HTERT RPE-1 (cell line): ENCODE data around the gene CREBBP.
"Not testable (repeated sequence)": the region's sequence is repeated elsewhere in the genome, so short reads cannot be mapped to it uniquely, and the experiment has no call there.

ENCODE experiments used
- in situ Hi-C: fragments of 300-500 bp; cut with MboI; formaldehyde crosslinking; loops from 4 replicates; pipeline ENCODE4 v1.14.3; 2020; ENCODE audit warnings: low sequenced_read_pairs

Gene CREBBP

DNA sequence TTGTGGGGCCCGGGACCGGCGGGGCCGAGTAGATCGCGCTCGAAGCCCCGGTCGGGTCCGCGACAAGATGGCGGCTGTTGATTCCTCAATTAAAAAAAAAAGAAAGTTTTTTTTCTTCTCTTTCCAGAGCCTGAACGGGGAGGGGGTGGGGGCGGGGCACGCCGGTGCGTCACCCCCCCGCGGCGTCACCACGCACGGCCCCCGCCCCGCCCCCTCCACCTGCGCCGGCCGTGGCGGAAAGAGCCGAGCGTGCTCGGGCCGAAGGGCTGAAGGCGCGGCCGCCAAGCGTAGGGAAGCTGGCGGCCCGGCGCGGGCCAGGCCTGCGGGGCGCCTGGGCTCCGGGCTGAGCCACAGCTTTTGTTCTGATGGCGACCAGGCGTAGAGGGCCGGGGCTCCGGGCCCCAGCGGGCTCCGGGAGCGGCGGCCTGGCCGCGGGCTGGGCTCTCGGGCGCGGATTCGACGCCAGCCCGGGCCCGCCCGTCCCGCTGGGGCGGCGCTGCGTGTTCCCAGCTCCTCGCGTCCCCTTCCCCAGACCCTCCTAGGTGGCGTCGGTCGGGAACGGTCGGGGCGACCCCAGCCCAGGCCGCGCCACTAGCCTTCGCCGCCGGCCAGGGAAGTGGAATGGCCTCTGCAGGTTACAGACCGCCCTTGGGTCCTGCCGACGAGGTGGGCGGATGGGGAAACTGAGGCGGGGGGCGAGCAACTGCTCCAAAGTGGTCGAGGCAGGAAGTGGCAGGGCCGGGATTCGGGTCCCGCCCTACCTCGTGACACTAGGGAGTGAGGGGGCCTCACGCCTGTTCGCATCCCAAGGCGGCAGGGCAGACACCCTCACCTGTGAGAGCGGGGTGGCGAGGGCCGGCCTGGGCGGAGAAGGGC lies at the start of gene CREBBP:
TSS of gene CREBBP (minus strand) at position 91 of the 876 bp plus-strand sequence. CDS start 797 bp downstream, outside the sequence.
- in situ Hi-C loops = no loop called here

- in situ Hi-C loops = not testable (repeated sequence)
Measured at GRCh38 chr16:3927147-3927546, 46.6 kb upstream of the CREBBP start.

DNA sequence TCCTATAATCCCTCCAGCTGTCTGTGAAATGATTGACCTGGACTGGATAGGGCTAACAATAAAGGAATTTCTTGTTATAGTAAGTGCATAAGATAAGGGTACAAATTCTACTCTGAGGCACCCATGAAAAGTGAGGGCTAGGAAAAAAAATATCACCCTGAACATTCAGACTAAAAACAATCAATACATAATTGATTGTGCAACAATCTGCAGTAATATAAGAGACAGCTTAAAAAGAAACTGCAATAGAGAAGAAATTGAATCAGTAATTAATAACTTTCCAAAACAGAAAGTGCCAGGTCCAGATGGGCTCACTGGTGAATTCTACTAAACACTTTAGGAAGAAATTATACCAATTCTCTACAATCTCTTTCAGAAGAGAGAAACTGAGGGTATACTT lies 44.2 kb upstream of the CREBBP start:
- in situ Hi-C loops = no loop called here

- in situ Hi-C loops = no loop called here
Measured at GRCh38 chr16:3922241-3922640, 41.7 kb upstream of the CREBBP start.

GRCh38 chr16:3920206-3920605 lies 39.7 kb upstream of the CREBBP start:
- in situ Hi-C loops = no loop called here

GRCh38 chr16:3919413-3919812 lies 38.9 kb upstream of the CREBBP start:
- in situ Hi-C loops = no loop called here

- in situ Hi-C loops = no loop called here
Measured at GRCh38 chr16:3915426-3916260, 35.1 kb upstream of the CREBBP start.

GRCh38 chr16:3912897-3913296 lies 32.4 kb upstream of the CREBBP start:
- in situ Hi-C loops = no loop called here

DNA sequence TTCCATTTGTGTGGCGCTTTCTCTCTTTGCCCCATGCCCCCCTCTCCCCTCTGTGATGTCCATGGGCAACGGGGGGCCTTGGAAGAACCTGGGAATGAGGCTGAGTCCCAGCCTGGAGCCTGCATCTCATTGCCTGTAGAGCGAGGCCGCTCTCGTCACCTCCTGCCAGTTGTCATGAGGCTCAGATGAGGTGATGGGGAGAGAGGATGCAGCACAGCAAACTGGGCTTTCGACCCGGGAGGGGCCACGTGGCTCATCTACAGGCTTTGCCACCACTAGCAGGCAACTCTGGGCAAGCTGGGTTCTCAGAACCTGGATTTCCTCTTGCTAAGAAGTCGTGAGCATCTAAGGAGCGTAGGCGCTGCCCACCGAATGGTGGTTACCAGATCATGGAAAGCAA lies 31.9 kb upstream of the CREBBP start:
- in situ Hi-C loops = no loop called here

GRCh38 chr16:3911741-3912140 lies 31.2 kb upstream of the CREBBP start:
- in situ Hi-C loops = not testable (repeated sequence)

DNA sequence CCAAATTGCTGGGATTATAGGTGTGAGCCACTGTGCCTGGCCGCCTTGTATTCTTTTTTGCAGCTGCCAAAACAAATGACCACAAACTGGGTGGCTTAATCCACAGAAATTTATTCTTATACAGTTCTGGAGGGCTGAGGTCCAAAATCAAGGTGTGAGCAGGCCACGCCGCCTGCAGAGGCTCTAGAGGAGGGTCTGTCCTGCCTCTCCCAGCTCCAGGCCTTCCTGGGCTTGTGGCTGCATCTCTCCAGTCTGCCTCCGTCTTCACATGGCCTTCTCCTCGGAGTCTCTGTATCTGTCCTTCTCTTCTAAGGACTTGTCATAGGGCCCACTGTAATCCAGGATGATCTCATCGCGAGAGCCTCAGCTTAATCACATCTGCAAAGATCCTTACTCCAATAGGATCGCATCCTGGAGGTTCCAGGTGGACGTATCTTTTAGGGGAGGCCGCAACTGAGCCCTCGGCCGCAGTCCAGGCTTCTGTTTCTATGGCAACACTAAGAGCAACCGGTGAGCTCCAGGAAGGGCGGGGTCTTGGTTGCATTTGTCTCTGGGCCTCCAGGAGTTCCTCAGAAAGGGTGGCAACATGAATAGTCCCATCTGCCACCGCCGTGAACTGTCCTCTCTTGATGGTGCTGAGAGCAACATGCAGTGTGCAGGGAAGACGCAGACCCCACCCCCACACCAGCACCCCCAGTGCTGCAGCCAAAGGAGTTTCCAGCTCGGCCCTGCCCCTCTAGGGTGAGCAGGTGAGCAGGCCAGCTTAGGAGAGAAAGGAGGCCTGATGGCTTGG lies 29.5 kb upstream of the CREBBP start:
- in situ Hi-C loops = no loop called here

- in situ Hi-C loops = no loop called here
Measured at GRCh38 chr16:3908951-3909437, 28.5 kb upstream of the CREBBP start.

DNA sequence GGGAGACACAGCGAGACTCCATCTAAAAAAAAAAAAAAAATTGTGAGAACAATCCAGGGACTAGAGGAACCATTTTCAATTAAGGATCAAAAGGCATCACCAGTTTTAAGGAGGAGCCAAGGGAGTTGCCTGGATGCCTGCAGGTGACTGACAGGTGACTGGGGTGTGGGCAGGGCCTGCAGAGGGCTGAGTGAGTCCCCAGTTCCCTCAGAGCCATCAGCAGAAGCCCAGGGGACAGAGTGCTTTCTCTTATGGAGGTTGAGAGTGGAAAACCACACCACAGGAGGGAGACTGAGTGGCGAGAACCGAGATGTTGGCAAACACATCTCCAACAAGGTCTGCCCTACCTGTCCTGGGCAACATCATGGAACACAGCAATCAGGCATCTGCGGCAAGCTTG lies 27.1 kb upstream of the CREBBP start:
- in situ Hi-C loops = no loop called here

- in situ Hi-C loops = no loop called here
Measured at GRCh38 chr16:3906363-3906762, 25.9 kb upstream of the CREBBP start.

GRCh38 chr16:3904875-3905274 lies 24.4 kb upstream of the CREBBP start:
- in situ Hi-C loops = no loop called here

- in situ Hi-C loops = no loop called here
Measured at GRCh38 chr16:3890091-3890490, 9.6 kb upstream of the CREBBP start.

- in situ Hi-C loops = no loop called here
Measured at GRCh38 chr16:3889059-3889458, 8.5 kb upstream of the CREBBP start.

DNA sequence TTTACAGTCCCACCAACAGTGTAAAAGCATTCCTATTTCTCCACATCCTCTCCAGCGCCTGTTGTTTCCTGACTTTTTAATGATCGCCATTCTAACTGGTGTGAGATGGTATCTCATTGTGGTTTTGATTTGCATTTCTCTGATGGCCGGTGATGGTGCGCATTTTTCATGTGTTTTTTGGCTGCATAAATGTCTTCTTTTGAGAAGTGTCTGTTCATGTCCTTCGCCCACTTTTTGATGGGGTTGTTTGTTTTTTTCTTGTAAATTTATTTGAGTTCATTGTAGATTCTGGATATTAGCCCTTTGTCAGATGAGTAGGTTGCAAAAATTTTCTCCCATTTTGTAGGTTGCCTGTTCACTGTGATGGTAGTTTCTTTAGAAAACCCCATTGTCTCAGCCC lies 5.5 kb upstream of the CREBBP start:
- in situ Hi-C loops = not testable (repeated sequence)

DNA sequence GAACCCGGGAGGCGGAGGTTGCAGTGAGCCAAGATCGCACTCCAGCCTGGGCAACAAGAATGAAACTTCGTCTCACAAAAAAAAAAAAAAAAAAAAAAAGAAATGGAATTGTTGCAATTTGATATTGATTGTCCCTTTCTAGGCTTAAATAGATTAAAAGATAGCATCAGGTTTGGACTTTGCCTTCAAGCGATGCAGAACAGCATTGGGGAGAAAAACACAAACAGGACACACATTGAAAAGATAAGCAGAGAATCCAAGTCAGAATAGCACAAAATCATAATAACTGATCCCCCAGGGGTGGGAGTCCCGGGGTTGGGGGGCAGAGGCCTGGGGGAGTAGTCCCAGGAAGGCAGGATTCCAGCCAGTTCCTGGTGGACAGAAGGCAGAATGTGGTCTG lies 3.9 kb upstream of the CREBBP start:
- in situ Hi-C loops = no loop called here

- in situ Hi-C loops = no loop called here
Measured at GRCh38 chr16:3882531-3882930, 2.0 kb upstream of the CREBBP start.

GRCh38 chr16:3881499-3881990 lies 1.0 kb upstream of the CREBBP start:
- in situ Hi-C loops = no loop called here
